GM12878 (cell line): ENCODE measurements around the gene FAM222B. TPM values are rescaled to one million over a fixed set of nuclear protein-coding genes. Genes with fewer than 3 reads are reported as not detected.

Source experiments
- ATAC-seq: fragments of 200-7000 bp; cut with Tn5 transposase; 3 replicates; pipeline ENCODE4 v1.9.1; 2020; ENCODE audit warnings: mild to moderate bottlenecking, moderate library complexity
- BruUV-seq: library from RNA; stranded (reverse); fragments of 400-500 nt; replicated peaks from 2 replicates; lab custom pipeline; 2021; lab: Mats Ljungman, UMichigan
- CTCF ChIA-PET: fragments of 300-600 bp; sonication (Branson Sonifier 250); formaldehyde crosslinking; extraction: SDS; loops from one replicate; lab custom pipeline; 2021; ENCODE audit warnings: inconsistent platforms; lab: Yijun Ruan, JAX
- POLR2A ChIA-PET: fragments of 350-600 bp; formaldehyde crosslinking; extraction: SDS; loops from one replicate; lab custom pipeline; 2021; ENCODE audit warnings: inconsistent platforms; lab: Charles Lee
- RAD21 ChIA-PET: fragments of 300-600 bp; sonication (Branson Sonifier 250); formaldehyde crosslinking; loops from one replicate; lab custom pipeline; 2023; ENCODE audit warnings: antibody characterized with exemption; ENCODE audit not compliant: unreplicated experiment; lab: Charles Lee
- SMC1A ChIA-PET: fragments of 300-600 bp; sonication (Branson Sonifier 250); formaldehyde crosslinking; loops from one replicate; lab custom pipeline; 2023; ENCODE audit not compliant: unreplicated experiment, uncharacterized antibody; lab: Charles Lee
- DNase-seq: peaks from one replicate; pipeline ENCODE4 v3.0.0-alpha.2; 2011; ENCODE audit warnings: low read depth, low spot score
- FAIRE-seq: peaks from 3 replicates; lab custom pipeline; 2011; peaks lifted over from hg19 to GRCh38; lab: Jason Lieb, UNC
- H2AFZ ChIP-seq: 2 replicates; pipeline ENCODE4 v1.6.0; 2011; ENCODE audit warnings: low read depth, low read length, control low read depth; ENCODE audit not compliant: control insufficient read depth
- H3K27ac ChIP-seq: 2 replicates; pipeline ENCODE4 v1.5.1; 2011; ENCODE audit warnings: control low read depth; ENCODE audit not compliant: control insufficient read depth, insufficient read depth
- H3K27me3 ChIP-seq, 2 experiments: replicated peaks in 1 of 2; 2 replicates each; pipeline versions ENCODE4 v1.6.0 to v1.6.1; 2011; ENCODE audit warnings: low read length in 1 of 2; ENCODE audit not compliant: control insufficient read depth in 2 of 2, insufficient read depth in 2 of 2
- H3K36me3 ChIP-seq, 2 experiments: 2 replicates each; pipeline ENCODE4 v1.5.1; 2011; ENCODE audit warnings: low read length in 1 of 2; ENCODE audit not compliant: control insufficient read depth in 2 of 2, insufficient read depth in 2 of 2
- H3K4me1 ChIP-seq: 2 replicates; pipeline ENCODE4 v1.6.1; 2011; ENCODE audit warnings: mild to moderate bottlenecking, low read length, moderate library complexity, mixed read lengths; ENCODE audit not compliant: control insufficient read depth, insufficient read depth
- H3K4me2 ChIP-seq: 2 replicates; pipeline ENCODE4 v1.6.0; 2011; ENCODE audit warnings: control low read depth; ENCODE audit not compliant: control insufficient read depth, insufficient read depth
- H3K4me3 ChIP-seq: fragments of 200-600 bp; sonication (generic); 2 replicates; pipeline ENCODE4 v1.5.1; 2016
- H3K79me2 ChIP-seq: 2 replicates; pipeline ENCODE4 v1.6.0; 2011; ENCODE audit warnings: low read length; ENCODE audit not compliant: control insufficient read depth, insufficient read depth
- H3K9ac ChIP-seq: 2 replicates; pipeline ENCODE4 v1.8.0; 2011; ENCODE audit warnings: low read length, control low read depth, mixed read lengths; ENCODE audit not compliant: control insufficient read depth, insufficient read depth
- H3K9me3 ChIP-seq: replicated peaks from 3 replicates; pipeline ENCODE4 v1.5.1; 2011; ENCODE audit warnings: mild to moderate bottlenecking, low read length; ENCODE audit not compliant: control insufficient read depth, insufficient read depth
- H4K20me1 ChIP-seq: 2 replicates; pipeline ENCODE4 v1.6.0; 2011; ENCODE audit not compliant: control insufficient read depth, insufficient read depth
- BACH1 ChIP-seq: fragments of 450-650 bp; IDR thresholded peaks from 2 replicates; pipeline ENCODE4 v1.6.1; 2017; ENCODE audit warnings: mild to moderate bottlenecking, borderline replicate concordance
- CBFB ChIP-seq: IDR thresholded peaks from 2 replicates; pipeline ENCODE4 v1.6.1; 2016; ENCODE audit warnings: antibody characterized with exemption, low read depth
- DPF2 ChIP-seq: fragments of 450-650 bp; IDR thresholded peaks from 2 replicates; pipeline ENCODE4 v1.6.1; 2017; ENCODE audit warnings: mild to moderate bottlenecking
- LARP7 ChIP-seq: fragments of 450-650 bp; IDR thresholded peaks from 2 replicates; pipeline ENCODE4 v1.6.1; 2017; ENCODE audit warnings: mild to moderate bottlenecking
- POLR2A ChIP-seq: IDR thresholded peaks from 2 replicates; pipeline ENCODE4 v1.6.1; 2011; ENCODE audit warnings: low read depth, mild to moderate bottlenecking, low read length
- WGBS: methylation state at CpG from one replicate; pipeline ENCODE4 v1.1.6; 2016; ENCODE audit warnings: low lambda C conversion rate; ENCODE audit not compliant: insufficient replicate concordance, insufficient coverage; ENCODE audit errors: missing lambda C conversion rate; 5-methylcytosine and 5-hydroxymethylcytosine counted together
- in situ Hi-C: fragments of 300-500 bp; cut with MboI; formaldehyde crosslinking; loops from 9 replicates; pipeline ENCODE4 v1.14.3; 2018; ENCODE audit warnings: mixed read lengths
- intact Hi-C: fragments of 100-400 bp; cut with micrococcal nuclease; formaldehyde crosslinking; loops from one replicate; pipeline ENCODE4 v1.14.2; 2022; ENCODE audit not compliant: unreplicated experiment
- polyA plus RNA-seq, 11 experiments: library from polyadenylated mRNA; depleted of rRNA in 4 of 11; unstranded in 6 of 11; stranded (reverse) in 5 of 11; fragments of >200 nt; fragmentation: Nextera tagmentation in 4 of 11; fragmentation: Illumina TruSeq in 1 of 11; extraction: Ambion mirVana in 4 of 11; extraction: Trizol in 1 of 11; gene quantifications; 1 replicate in 1 of 11; 2 replicates in 10 of 11; pipeline versions ENCODE4 v1.2.1 to v1.2.3, GENCODE V29; 2011 to 2016; ENCODE audit warnings: inconsistent platforms in 2 of 11, missing spikeins in 2 of 11, low read depth in 1 of 11
- total RNA-seq, 4 experiments: library from RNA; depleted of rRNA in 3 of 4; stranded (reverse); fragments of >200 nt in 3 of 4; fragmentation: Illumina TruSeq in 1 of 4; extraction: Trizol in 1 of 4; gene quantifications; 2 replicates each; pipeline versions ENCODE4 v1.2.1 to v1.2.3, GENCODE V29; 2013 to 2021

The FAM222B gene
- total and polyA plus RNA-seq, 10 of the 15 experiments (the other 5 are each of a cell fraction or from before 2014, with no cell fraction given), result 2.8 to 18.3 (median 6.4) TPM

DNA sequence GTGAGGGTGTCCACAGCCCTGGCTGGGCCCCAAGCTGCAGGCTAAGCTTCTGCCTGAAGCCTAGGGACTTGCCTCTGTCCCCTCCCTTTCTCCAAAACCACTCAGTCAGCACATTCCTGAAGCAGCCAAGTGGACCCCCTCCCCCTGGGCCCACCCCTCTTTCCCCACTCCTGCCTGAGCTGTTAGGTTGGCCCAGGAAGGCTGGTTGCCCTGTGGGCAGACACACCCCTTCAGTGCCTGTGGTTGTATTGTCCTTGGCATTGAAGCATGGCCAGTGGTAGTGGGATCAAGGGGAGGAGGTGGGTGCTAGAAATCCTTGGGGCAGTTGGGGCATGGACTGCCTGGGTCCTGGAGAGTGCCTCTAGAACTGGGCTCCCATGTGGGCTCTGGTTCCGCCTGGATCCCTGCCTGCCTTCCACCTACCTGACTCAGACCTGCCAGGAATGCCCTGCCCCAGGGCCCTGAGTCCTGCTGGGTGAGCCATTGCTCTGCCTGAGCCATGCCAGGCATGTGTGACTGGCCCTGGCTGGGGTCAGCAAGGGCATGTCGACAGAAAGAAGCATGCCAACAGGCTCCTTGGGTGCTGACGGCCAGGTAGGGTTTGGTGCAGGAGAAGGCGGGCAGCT, 96.7 kb downstream of the FAM222B start:
- no peak overlapping the region for H2AFZ ChIP-seq
- intact Hi-C loops (no loop called here), in situ Hi-C loops (loop anchor here (25.0 kb wide), 1 partner anchor 1284 kb away; the partner anchor contains the start of gene KSR1)
- H3K79me2 ChIP-seq, result peaks cover 77% of the 10 kb centered on the region
- 37% methylated on average over 4 of the region's 4 CpGs for WGBS
- 0 out of 2 replicates have a peak, but pooled peaks have one; percentile 18 for TF ChIP-seq LARP7
- TF ChIP-seq POLR2A, result peak; percentile 59
- no peak for TF ChIP-seq CBFB
- TF ChIP-seq DPF2, result 0 out of 2 replicates have a peak, but pooled peaks have one; percentile 3
- 0 out of 2 replicates have a peak, but pooled peaks have one; percentile 17 for TF ChIP-seq BACH1
- no peak for DNase-seq
- ChIA-PET POLR2A (interaction anchor here (0.5 to 15.2 kb wide), 9 partner anchors 9 to 818 kb away, joined by 3 to 485 read pairs (median 4); partner anchors contain the start of genes BLTP2, FAM222B, NEK8 and PHF12), SMC1A (interaction anchor here (17.8 kb wide), 1 partner anchor 17 kb away, joined by 326 read pairs; the partner anchor contains the start of genes NEK8 and TLCD1), RAD21 (interaction anchor here (1.2 to 17.4 kb wide), 5 partner anchors 18 to 101 kb away, joined by 4 to 375 read pairs (median 5); partner anchors contain the start of genes BLTP2, NEK8, RPL23A and TLCD1), CTCF (interaction anchor here (0.7 to 10.0 kb wide), 4 partner anchors 18 to 379 kb away, joined by 3 to 394 read pairs (median 18); partner anchors contain the start of genes NEK8, RPL23A and TLCD1)
- peaks cover 19% of the 10 kb centered on the region for H4K20me1 ChIP-seq
- H3K4me2 ChIP-seq, result peak overlapping the region; percentile 85
- H3K9me3 ChIP-seq, result no peaks in the 10 kb centered on the region
- no peaks in the 10 kb centered on the region for H3K27me3 ChIP-seq
- peak overlapping the region; percentile 92 for H3K4me3 ChIP-seq
- peaks cover 52% of the 10 kb centered on the region for H3K4me1 ChIP-seq
- no TSS peak for BruUV-seq
- peak overlapping the region; percentile 95 for H3K27ac ChIP-seq
- H3K9ac ChIP-seq, result peak overlapping the region; percentile 98
- no peak for FAIRE-seq
- no peak for ATAC-seq
- H3K36me3 ChIP-seq, result peaks cover 28 to 31% of the 10 kb centered on the region in 2 experiments
